SU-DHL-6 (cell line): Measurements from ENCODE around the gene TBC1D16.

Experiments used
- H2AFZ ChIP-seq: fragments of 200-600 bp; sonication (generic); 2 replicates; pipeline ENCODE4 v1.6.1; 2014; ENCODE audit warnings: low read depth, mild to moderate bottlenecking, moderate library complexity, mixed read lengths, antibody characterized with exemption, low read length; ENCODE audit not compliant: severe bottlenecking
- H3F3A ChIP-seq: fragments of 200-600 bp; shearing (Covaris generic); 2 replicates; pipeline ENCODE4 v1.6.0; 2016; ENCODE audit warnings: antibody characterized with exemption, mild to moderate bottlenecking; ENCODE audit not compliant: insufficient read depth
- H3K27ac ChIP-seq: fragments of 200-600 bp; sonication (generic); 2 replicates; pipeline ENCODE4 v1.5.1; 2016; ENCODE audit warnings: low read depth, mild to moderate bottlenecking, low read length, moderate library complexity, mixed read lengths
- H3K27me3 ChIP-seq: fragments of 200-600 bp; sonication (generic), shearing (Covaris generic); 2 replicates; pipeline ENCODE4 v1.6.0; 2014; ENCODE audit warnings: mild to moderate bottlenecking, low read length
- H3K36me3 ChIP-seq: fragments of 200-600 bp; sonication (generic); 2 replicates; pipeline ENCODE4 v1.6.1; 2014; ENCODE audit warnings: mild to moderate bottlenecking, low read length, mixed read lengths
- H3K4me2 ChIP-seq: fragments of 300-600, 200-600 bp; shearing (Covaris generic), sonication (generic); 2 replicates; pipeline ENCODE4 v1.6.0; 2014; ENCODE audit warnings: low read length, low read depth, mild to moderate bottlenecking; ENCODE audit not compliant: poor library complexity, severe bottlenecking
- H3K4me3 ChIP-seq: fragments of 200-600 bp; sonication (generic); 2 replicates; pipeline ENCODE4 v1.5.1; 2014; ENCODE audit warnings: antibody characterized with exemption, low read length, mild to moderate bottlenecking, mixed read lengths; ENCODE audit not compliant: insufficient read depth, poor library complexity, severe bottlenecking
- H3K79me2 ChIP-seq: fragments of 200-600 bp; sonication (generic); 2 replicates; pipeline ENCODE4 v1.6.1; 2014; ENCODE audit warnings: mild to moderate bottlenecking, low read length, moderate library complexity; ENCODE audit not compliant: insufficient read depth
- H3K9ac ChIP-seq: fragments of 200-600 bp; sonication (generic); 2 replicates; pipeline ENCODE4 v1.7.0; 2014; ENCODE audit warnings: mild to moderate bottlenecking, low read length
- H3K9me2 ChIP-seq: fragments of 200-600 bp; sonication (generic); replicated peaks from 2 replicates; pipeline ENCODE4 v1.6.1; 2014; ENCODE audit warnings: low read length; ENCODE audit not compliant: insufficient read depth
- H3K9me3 ChIP-seq: fragments of 200-600 bp; sonication (generic); 2 replicates; pipeline ENCODE4 v1.6.1; 2014; ENCODE audit warnings: low read length, mixed read lengths; ENCODE audit not compliant: insufficient read depth
- H4K20me1 ChIP-seq: fragments of 200-600 bp; sonication (generic); 2 replicates; pipeline ENCODE4 v1.6.1; 2014; ENCODE audit warnings: low read depth, mild to moderate bottlenecking, antibody characterized with exemption, low read length, moderate library complexity, mixed read lengths
- CTCF ChIP-seq: fragments of 200-600 bp; sonication (generic); IDR thresholded peaks from one replicate; pipeline ENCODE4 v1.5.1; 2017; ENCODE audit warnings: antibody characterized with exemption, mild to moderate bottlenecking, low read length, moderate library complexity; ENCODE audit not compliant: insufficient read depth, poor library complexity, severe bottlenecking
- EZH2phosphoT487 ChIP-seq: fragments of 200-600 bp; sonication (generic), shearing (Covaris generic); conservative IDR thresholded peaks from 2 replicates; pipeline ENCODE4 v1.6.1; 2018; ENCODE audit warnings: mild to moderate bottlenecking, antibody characterized with exemption, low read length, moderate library complexity, mixed read lengths

Gene TBC1D16

DNA sequence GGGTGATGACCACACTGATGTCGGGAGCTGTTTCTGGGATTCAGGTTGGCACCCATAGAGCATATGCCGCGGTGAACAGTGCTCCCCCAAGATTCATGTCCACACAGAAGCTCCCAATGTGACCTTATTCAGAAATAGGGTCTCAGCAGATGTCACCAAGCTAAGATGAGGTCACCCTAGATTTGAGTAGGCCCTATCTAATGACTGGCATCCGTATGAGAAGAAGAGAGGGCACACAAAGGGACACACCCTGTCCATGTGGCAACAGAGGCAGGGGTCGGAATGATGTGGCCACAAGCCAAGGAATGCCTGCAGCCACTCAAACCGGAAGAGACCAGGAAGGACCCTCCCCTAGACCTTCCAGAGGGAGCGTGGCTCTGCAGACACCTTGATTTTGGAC lies 35.5 kb downstream of the TBC1D16 start:
- H3K27me3 ChIP-seq: no peaks in the 10 kb centered on the region
- no peaks in the 10 kb centered on the region for H3K9me3 ChIP-seq
- TF ChIP-seq CTCF (no peak), EZH2phosphoT487 (no peak)
- no peaks in the 10 kb centered on the region for H3K9me2 ChIP-seq
- H2AFZ ChIP-seq: no peak overlapping the region
- H3K4me2 ChIP-seq: no peak overlapping the region
- no peak overlapping the region for H3K4me3 ChIP-seq
- no peaks in the 10 kb centered on the region for H3F3A ChIP-seq
- H3K27ac ChIP-seq: no peak overlapping the region
- no peaks in the 10 kb centered on the region for H3K36me3 ChIP-seq
- no peaks in the 10 kb centered on the region for H3K79me2 ChIP-seq
- H3K9ac ChIP-seq: no peak overlapping the region
- H4K20me1 ChIP-seq: no peaks in the 10 kb centered on the region

- no peaks in the 10 kb centered on the region for H3K27me3 ChIP-seq
These were observed 38.5 kb downstream of the TBC1D16 start for GRCh38 chr17:79997011-79997660.

DNA sequence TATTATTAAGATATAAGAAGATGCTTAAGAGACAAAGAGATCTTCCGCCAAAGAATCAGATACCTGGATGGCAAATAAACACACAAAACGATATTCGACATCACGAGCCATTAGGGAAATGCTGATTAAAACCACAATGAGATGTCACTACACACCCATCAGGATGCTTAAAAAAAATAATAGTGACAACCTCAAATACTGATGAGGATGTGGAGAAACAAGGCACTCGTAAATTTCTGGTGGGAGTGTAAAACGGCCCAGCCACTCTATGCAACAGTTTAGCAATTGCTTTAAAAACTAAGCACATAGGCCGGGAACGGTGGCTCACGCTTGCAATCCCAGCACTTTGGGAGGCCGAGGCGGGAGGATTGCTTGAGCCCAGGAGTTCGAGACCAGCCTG lies 39.4 kb downstream of the TBC1D16 start:
- no peak for TF ChIP-seq CTCF
- no peak for TF ChIP-seq EZH2phosphoT487
- H3F3A ChIP-seq: no peaks in the 10 kb centered on the region
- H3K9me2 ChIP-seq: no peaks in the 10 kb centered on the region
- no peaks in the 10 kb centered on the region for H3K27me3 ChIP-seq
- H3K27ac ChIP-seq: no peak overlapping the region
- no peaks in the 10 kb centered on the region for H3K79me2 ChIP-seq
- no peak overlapping the region for H3K4me2 ChIP-seq
- no peaks in the 10 kb centered on the region for H3K9me3 ChIP-seq
- no peak overlapping the region for H3K9ac ChIP-seq
- H3K4me3 ChIP-seq: no peak overlapping the region
- H2AFZ ChIP-seq: no peak overlapping the region
- no peaks in the 10 kb centered on the region for H4K20me1 ChIP-seq
- no peaks in the 10 kb centered on the region for H3K36me3 ChIP-seq

More at GRCh38 chr17:79997011-79997660, 38.5 kb downstream of the TBC1D16 start:
- Histone ChIP-seq H2AFZ (no peak overlapping the region), H3K79me2 (no peaks in the 10 kb centered on the region), H3K4me2 (no peak overlapping the region), H3K36me3 (no peaks in the 10 kb centered on the region), H3F3A (no peaks in the 10 kb centered on the region), H3K9me2 (no peaks in the 10 kb centered on the region), H4K20me1 (no peaks in the 10 kb centered on the region), H3K9me3 (no peaks in the 10 kb centered on the region), H3K9ac (no peak overlapping the region), H3K4me3 (no peak overlapping the region), H3K27ac (no peak overlapping the region)
- TF ChIP-seq EZH2phosphoT487: no peak
- TF ChIP-seq CTCF: no peak
